GM12878 (cell line): ENCODE data around the gene SCARF2.

ENCODE experiments used
- NR2F1 ChIP-seq: fragments of 450-650 bp; conservative IDR thresholded peaks from 2 replicates; pipeline ENCODE4 v1.6.1; 2017; ENCODE audit warnings: mild to moderate bottlenecking
- POLR2A ChIP-seq: IDR thresholded peaks from 2 replicates; pipeline ENCODE4 v1.6.1; 2011; ENCODE audit warnings: low read depth, mild to moderate bottlenecking, low read length
- SMC3 ChIP-seq: IDR thresholded peaks from 2 replicates; pipeline ENCODE4 v1.6.1; 2011; ENCODE audit warnings: low read length, improper control_type of control experiment, borderline replicate concordance
- ZNF384 ChIP-seq: IDR thresholded peaks from 2 replicates; pipeline ENCODE4 v1.6.1; 2012; ENCODE audit warnings: low read depth, mild to moderate bottlenecking, low read length, improper control_type of control experiment, borderline replicate concordance
- TF ChIP-seq, protein P1 (sequence below): IDR thresholded peaks from 2 replicates; pipeline ENCODE4 v1.6.1; 2012; ENCODE audit warnings: low read depth, low read length, improper control_type of control experiment
- TF ChIP-seq, protein P2 (sequence below), 3 experiments: IDR thresholded peaks in 2 of 3; conservative IDR thresholded peaks in 1 of 3; 2 replicates each; pipeline ENCODE4 v1.5.1; 2011; ENCODE audit warnings: low read depth in 3 of 3, low read length in 3 of 3, mild to moderate bottlenecking in 3 of 3, control low read depth in 2 of 3, moderate library complexity in 2 of 3, inconsistent platforms in 1 of 3, mixed read lengths in 1 of 3; ENCODE audit not compliant: control insufficient read depth in 2 of 3, insufficient read depth in 1 of 3; ENCODE audit errors: extremely low read depth in 1 of 3

DNA sequence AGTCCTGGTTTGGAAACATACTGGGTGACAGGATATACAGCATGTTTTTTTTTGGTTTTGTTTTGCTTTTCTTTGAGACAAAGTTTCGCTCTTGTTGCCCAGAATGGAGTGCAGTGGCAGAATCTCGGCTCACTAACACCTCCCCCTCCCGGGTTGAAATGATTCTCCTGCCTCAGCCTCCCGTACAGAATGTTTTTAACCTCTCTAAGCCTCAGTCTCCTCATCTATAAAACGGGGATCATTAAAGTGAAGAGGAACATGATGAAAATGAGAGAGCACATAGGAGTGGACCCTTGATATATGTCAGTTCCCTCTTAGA, 28.1 kb upstream of the SCARF2 start:
- TF ChIP-seq, protein P1, sequence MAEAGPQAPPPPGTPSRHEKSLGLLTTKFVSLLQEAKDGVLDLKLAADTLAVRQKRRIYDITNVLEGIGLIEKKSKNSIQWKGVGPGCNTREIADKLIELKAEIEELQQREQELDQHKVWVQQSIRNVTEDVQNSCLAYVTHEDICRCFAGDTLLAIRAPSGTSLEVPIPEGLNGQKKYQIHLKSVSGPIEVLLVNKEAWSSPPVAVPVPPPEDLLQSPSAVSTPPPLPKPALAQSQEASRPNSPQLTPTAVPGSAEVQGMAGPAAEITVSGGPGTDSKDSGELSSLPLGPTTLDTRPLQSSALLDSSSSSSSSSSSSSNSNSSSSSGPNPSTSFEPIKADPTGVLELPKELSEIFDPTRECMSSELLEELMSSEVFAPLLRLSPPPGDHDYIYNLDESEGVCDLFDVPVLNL: no peak
- no peak for TF ChIP-seq ZNF384
- TF ChIP-seq POLR2A: no peak
- no peak for TF ChIP-seq NR2F1
- TF ChIP-seq, protein P2, sequence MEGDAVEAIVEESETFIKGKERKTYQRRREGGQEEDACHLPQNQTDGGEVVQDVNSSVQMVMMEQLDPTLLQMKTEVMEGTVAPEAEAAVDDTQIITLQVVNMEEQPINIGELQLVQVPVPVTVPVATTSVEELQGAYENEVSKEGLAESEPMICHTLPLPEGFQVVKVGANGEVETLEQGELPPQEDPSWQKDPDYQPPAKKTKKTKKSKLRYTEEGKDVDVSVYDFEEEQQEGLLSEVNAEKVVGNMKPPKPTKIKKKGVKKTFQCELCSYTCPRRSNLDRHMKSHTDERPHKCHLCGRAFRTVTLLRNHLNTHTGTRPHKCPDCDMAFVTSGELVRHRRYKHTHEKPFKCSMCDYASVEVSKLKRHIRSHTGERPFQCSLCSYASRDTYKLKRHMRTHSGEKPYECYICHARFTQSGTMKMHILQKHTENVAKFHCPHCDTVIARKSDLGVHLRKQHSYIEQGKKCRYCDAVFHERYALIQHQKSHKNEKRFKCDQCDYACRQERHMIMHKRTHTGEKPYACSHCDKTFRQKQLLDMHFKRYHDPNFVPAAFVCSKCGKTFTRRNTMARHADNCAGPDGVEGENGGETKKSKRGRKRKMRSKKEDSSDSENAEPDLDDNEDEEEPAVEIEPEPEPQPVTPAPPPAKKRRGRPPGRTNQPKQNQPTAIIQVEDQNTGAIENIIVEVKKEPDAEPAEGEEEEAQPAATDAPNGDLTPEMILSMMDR (IDR thresholded peaks at IDR 0.05 in 2 of 3, conservative IDR thresholded peaks at IDR 0.05 in 1 of 3; ENCODE audit: control insufficient read depth in 2 of 3, extremely low read depth in 1 of 3, insufficient read depth in 1 of 3, low read depth in 3 of 3, low read length in 3 of 3): no peak
- TF ChIP-seq SMC3: no peak
